ENCODE data around the gene VPS35. TPM values are rescaled to one million over a fixed set of nuclear protein-coding genes. Genes with fewer than 3 reads are reported as not detected.

Gene VPS35
- total RNA-seq, 1 donor from 2014 or later: 103 TPM

DNA sequence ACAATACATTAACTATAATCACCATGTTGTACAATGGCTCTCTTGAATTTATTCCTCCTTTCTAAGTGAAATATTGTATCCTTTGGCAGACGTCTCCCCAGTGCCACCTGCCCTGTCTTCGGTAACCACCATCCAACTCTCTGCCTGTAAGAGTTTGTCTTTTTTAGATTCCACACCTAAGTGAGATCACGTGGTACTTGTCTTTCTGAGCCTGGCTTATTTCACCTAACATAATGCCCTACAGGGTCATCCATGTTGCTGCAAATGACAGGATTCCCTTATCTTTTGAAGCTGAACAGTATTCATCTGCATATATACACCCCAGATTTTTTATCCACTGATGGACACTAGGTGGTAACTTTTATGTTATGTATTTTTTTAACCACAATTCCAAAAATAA, 24.7 kb upstream of the VPS35 start:
- H3K4me3 Mint-ChIP-seq (ENCODE audit: unreplicated experiment): no peak overlapping the region

GRCh38 chr16:46712911-46713310, 23.9 kb upstream of the VPS35 start:
- Mint-ChIP-seq H3K4me1 (ENCODE audit: unreplicated experiment) (no peaks in the 10 kb centered on the region), H3K9me3 (ENCODE audit: unreplicated experiment) (no peaks in the 10 kb centered on the region), H3K4me3 (ENCODE audit: unreplicated experiment) (no peak overlapping the region), H3K36me3 (ENCODE audit: unreplicated experiment) (no peaks in the 10 kb centered on the region), H3K27ac (ENCODE audit: unreplicated experiment) (no peak overlapping the region), H3K27me3 (ENCODE audit: unreplicated experiment) (no peaks in the 10 kb centered on the region)
- no peak for DNase-seq (ENCODE audit: extremely low spot score, unreplicated experiment)
- TF ChIP-seq CTCF (IDR thresholded peaks at IDR 0.05): no peak

More for the DNA sequence above, 24.7 kb upstream of the VPS35 start:
- H3K36me3 Mint-ChIP-seq (ENCODE audit: unreplicated experiment): no peaks in the 10 kb centered on the region
- no peaks in the 10 kb centered on the region for H3K27me3 Mint-ChIP-seq (ENCODE audit: unreplicated experiment)
- H3K4me1 Mint-ChIP-seq (ENCODE audit: unreplicated experiment): no peaks in the 10 kb centered on the region
- no peak overlapping the region for H3K27ac Mint-ChIP-seq (ENCODE audit: unreplicated experiment)
- no peak for DNase-seq (ENCODE audit: extremely low spot score, unreplicated experiment)
- no peak for TF ChIP-seq CTCF (IDR thresholded peaks at IDR 0.05)
- no peaks in the 10 kb centered on the region for H3K9me3 Mint-ChIP-seq (ENCODE audit: unreplicated experiment)

- DNase-seq (ENCODE audit: extremely low spot score, unreplicated experiment): no peak
- no peaks in the 10 kb centered on the region for H3K4me1 Mint-ChIP-seq (ENCODE audit: unreplicated experiment)
- no peak overlapping the region for H3K27ac Mint-ChIP-seq (ENCODE audit: unreplicated experiment)
- no peaks in the 10 kb centered on the region for H3K9me3 Mint-ChIP-seq (ENCODE audit: unreplicated experiment)
- H3K36me3 Mint-ChIP-seq (ENCODE audit: unreplicated experiment): no peaks in the 10 kb centered on the region
- no peak for TF ChIP-seq CTCF (IDR thresholded peaks at IDR 0.05)
- no peak overlapping the region for H3K4me3 Mint-ChIP-seq (ENCODE audit: unreplicated experiment)
- no peaks in the 10 kb centered on the region for H3K27me3 Mint-ChIP-seq (ENCODE audit: unreplicated experiment)
These were observed 22.4 kb upstream of the VPS35 start for GRCh38 chr16:46711106-46712058.

- no peak overlapping the region for H3K27ac Mint-ChIP-seq (ENCODE audit: unreplicated experiment)
- no peaks in the 10 kb centered on the region for H3K9me3 Mint-ChIP-seq (ENCODE audit: unreplicated experiment)
- TF ChIP-seq CTCF (IDR thresholded peaks at IDR 0.05): no peak
- H3K4me1 Mint-ChIP-seq (ENCODE audit: unreplicated experiment): no peaks in the 10 kb centered on the region
- H3K27me3 Mint-ChIP-seq (ENCODE audit: unreplicated experiment): no peaks in the 10 kb centered on the region
- H3K36me3 Mint-ChIP-seq (ENCODE audit: unreplicated experiment): no peaks in the 10 kb centered on the region
- no peak for DNase-seq (ENCODE audit: extremely low spot score, unreplicated experiment)
- H3K4me3 Mint-ChIP-seq (ENCODE audit: unreplicated experiment): no peak overlapping the region
These were observed 20.6 kb upstream of the VPS35 start for GRCh38 chr16:46709469-46710005.

DNA sequence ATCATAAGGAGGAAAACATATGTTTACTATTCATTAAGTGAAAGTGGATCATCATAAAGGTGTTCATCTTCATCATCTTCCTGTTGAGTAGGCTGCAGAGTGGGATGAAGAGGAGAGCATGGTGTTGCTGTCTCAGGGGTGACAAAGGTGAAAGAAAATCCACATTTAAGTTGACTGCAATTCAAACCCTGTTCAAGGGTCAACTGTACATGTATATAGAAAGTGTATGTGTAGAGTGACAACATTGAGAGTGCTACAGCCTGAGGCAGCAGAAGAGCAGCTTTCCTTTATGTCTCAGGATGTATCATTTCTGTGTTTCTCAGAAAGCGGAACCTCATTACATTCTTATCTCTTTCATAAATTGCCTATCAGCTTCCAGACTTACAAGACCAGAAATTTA, 17.7 kb upstream of the VPS35 start:
- no peak overlapping the region for H3K4me3 Mint-ChIP-seq (ENCODE audit: unreplicated experiment)
- no peak overlapping the region for H3K27ac Mint-ChIP-seq (ENCODE audit: unreplicated experiment)
- TF ChIP-seq CTCF (IDR thresholded peaks at IDR 0.05): no peak
- no peaks in the 10 kb centered on the region for H3K36me3 Mint-ChIP-seq (ENCODE audit: unreplicated experiment)
- H3K4me1 Mint-ChIP-seq (ENCODE audit: unreplicated experiment): no peaks in the 10 kb centered on the region
- no peaks in the 10 kb centered on the region for H3K27me3 Mint-ChIP-seq (ENCODE audit: unreplicated experiment)
- H3K9me3 Mint-ChIP-seq (ENCODE audit: unreplicated experiment): no peaks in the 10 kb centered on the region
- DNase-seq (ENCODE audit: extremely low spot score, unreplicated experiment): no peak

Measured in osteocyte (in vitro differentiated cells).